Upper lobe of left lung (tissue), 6 donors: ENCODE measurements around the gene TSPAN1. TPM values are rescaled to one million over a fixed set of nuclear protein-coding genes. Genes with fewer than 3 reads are reported as not detected.
A peak's percentile ranks its signal among the peaks of the same experiment; 100 is the strongest.

Experiments used
- ATAC-seq, 2 donors: fragments of 200-7000 bp; cut with Tn5 transposase; one replicate each; pipeline ENCODE4 v1.9.1; 2022; ENCODE audit warnings: mild to moderate bottlenecking in 2 of 2, moderate library complexity in 2 of 2; ENCODE audit not compliant: low FRiP score in 2 of 2
- DNase-seq, 2 donors: peaks; one replicate each; pipeline ENCODE4 v3.0.0-alpha.2; 2019 to 2020
- H3K27ac ChIP-seq, 4 donors: fragments of 200-600 bp; sonication (generic); one replicate each; pipeline ENCODE4 v1.5.1; 2016 to 2019
- H3K27me3 ChIP-seq, 4 donors: fragments of 200-600 bp; sonication (generic); one replicate each; pipeline ENCODE4 v1.5.1; 2017 to 2019
- H3K36me3 ChIP-seq, 4 donors: fragments of 200-600 bp; sonication (generic); one replicate each; pipeline ENCODE4 v1.5.1; 2016 to 2019
- H3K4me1 ChIP-seq, 4 donors: fragments of 200-600 bp; sonication (generic); one replicate each; pipeline ENCODE4 v1.5.1; 2018 to 2019
- H3K4me3 ChIP-seq, 4 donors: fragments of 200-600 bp; sonication (generic); one replicate each; pipeline ENCODE4 v1.5.1; 2017 to 2019; ENCODE audit warnings: mild to moderate bottlenecking in 2 of 4, moderate library complexity in 1 of 4
- H3K9me3 ChIP-seq, 4 donors: fragments of 200-600 bp; sonication (generic); one replicate each; pipeline ENCODE4 v1.5.1; 2018 to 2019
- CTCF ChIP-seq, 6 experiments: fragments of 450-650 bp in 4 of 6; fragments of 200-600 bp in 2 of 6; sonication (generic) in 2 of 6; IDR thresholded peaks; one replicate each; pipeline ENCODE4 v1.5.1; 2016 to 2019; ENCODE audit warnings: antibody characterized with exemption in 6 of 6
- EP300 ChIP-seq, 4 donors: sonication (generic); formaldehyde crosslinking; IDR thresholded peaks; one replicate each; pipeline ENCODE4 v1.5.1; 2017; ENCODE audit warnings: antibody characterized with exemption in 4 of 4, control low read depth in 2 of 4
- POLR2A ChIP-seq, 4 donors: fragments of 450-650 bp; IDR thresholded peaks; one replicate each; pipeline ENCODE4 v1.5.1; 2016 to 2017; ENCODE audit warnings: antibody characterized with exemption in 4 of 4, mild to moderate bottlenecking in 2 of 4
- POLR2AphosphoS5 ChIP-seq, 2 donors: sonication (generic); formaldehyde crosslinking; IDR thresholded peaks; one replicate each; pipeline ENCODE4 v1.5.1; 2017; ENCODE audit warnings: antibody characterized with exemption in 2 of 2
- WGBS, 2 donors: methylation state at CpG; one replicate each; pipeline ENCODE4 v1.1.5; 2017 to 2018; 5-methylcytosine and 5-hydroxymethylcytosine counted together
- total RNA-seq, 6 donors: library from RNA; depleted of rRNA in 4 of 6; stranded (reverse); fragments of >200 nt in 4 of 6; gene quantifications; one replicate each; pipeline versions ENCODE4 v1.1.0 to v1.2.1, GENCODE V29; 2016 to 2021
- donor health status: DM: no; HTN: no; CAD: no; lungs with moderate emphysema.
- donor health status: DM: no; HTN: yes; CAD: no; lungs with severe emphysema.

The TSPAN1 gene
- total RNA-seq, 6 donors from 2014 or later: 12.2 to 109 (median 31.2) TPM

- DNase-seq (no peak), ATAC-seq (no peak)
- H3K36me3 ChIP-seq: no peaks in the 10 kb centered on the region
- TF ChIP-seq EP300 (IDR thresholded peaks at IDR 0.05): no peak
- TF ChIP-seq POLR2AphosphoS5 (IDR thresholded peaks at IDR 0.05): no peak
- TF ChIP-seq CTCF (IDR thresholded peaks at IDR 0.05): no peak
- TF ChIP-seq POLR2A (IDR thresholded peaks at IDR 0.05): no peak
- no peaks in the 10 kb centered on the region for H3K27me3 ChIP-seq
- H3K4me3 ChIP-seq: peak overlapping the region in 3 of 4 donors; percentile 54 to 75 (median 59)
- H3K9me3 ChIP-seq: no peaks in the 10 kb centered on the region
- peaks cover 17 to 29% (median 24%) of the 10 kb centered on the region in 4 donors for H3K4me1 ChIP-seq
- WGBS, 2 donors: 41 to 56% methylated on average over 3 of the region's 3 CpGs
- H3K27ac ChIP-seq: peak overlapping the region; percentile 92 to 95 (median 94)
Observed at GRCh38 chr1:46133781-46134350, 41.0 kb upstream of the TSPAN1 start.

GRCh38 chr1:46134660-46135331, 40.1 kb upstream of the TSPAN1 start:
- ATAC-seq (no peak), DNase-seq (peak in 1 of 2 donors; percentile 34)
- WGBS, 2 donors: 48 to 61% methylated on average over 2 to 3 of the region's 3 CpGs
- no peaks in the 10 kb centered on the region for H3K9me3 ChIP-seq
- no peak overlapping the region for H3K4me3 ChIP-seq
- H3K4me1 ChIP-seq: peaks cover 17 to 29% (median 24%) of the 10 kb centered on the region in 4 donors
- no peaks in the 10 kb centered on the region for H3K27me3 ChIP-seq
- H3K27ac ChIP-seq: peak overlapping the region; percentile 44 to 95 (median 94)
- H3K36me3 ChIP-seq: no peaks in the 10 kb centered on the region
- no peak for TF ChIP-seq CTCF (IDR thresholded peaks at IDR 0.05)
- TF ChIP-seq POLR2A (IDR thresholded peaks at IDR 0.05): no peak
- peak in 1 of 2 donors; percentile 5 for TF ChIP-seq POLR2AphosphoS5 (IDR thresholded peaks at IDR 0.05)
- TF ChIP-seq EP300 (IDR thresholded peaks at IDR 0.05): peak in 1 of 4 donors; percentile 27

DNA sequence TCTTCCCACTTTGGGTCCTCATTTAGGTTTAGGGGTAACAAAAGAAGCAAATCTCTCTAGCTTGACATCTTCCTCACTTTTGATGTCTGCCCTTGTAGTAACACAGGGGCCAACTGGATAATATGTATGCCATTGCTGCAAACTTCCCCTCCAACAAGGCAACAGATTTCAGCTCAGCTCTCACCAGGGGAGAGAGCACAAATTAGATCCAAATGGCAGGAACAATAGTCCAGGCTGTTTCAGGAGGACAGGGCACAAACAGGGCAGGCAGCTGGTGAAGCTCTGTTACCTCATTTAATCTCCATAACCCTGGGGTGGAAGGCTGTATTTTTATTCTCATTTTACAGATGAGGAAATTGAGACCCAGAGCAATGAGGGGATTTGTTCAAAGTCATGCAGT, 38.2 kb upstream of the TSPAN1 start:
- DNase-seq (no peak), ATAC-seq (no peak)
- Histone ChIP-seq H3K27ac (no peak overlapping the region), H3K4me1 (peaks cover 14 to 29% (median 24%) of the 10 kb centered on the region in 4 donors), H3K27me3 (no peaks in the 10 kb centered on the region), H3K9me3 (no peaks in the 10 kb centered on the region), H3K4me3 (no peak overlapping the region), H3K36me3 (no peaks in the 10 kb centered on the region)
- TF ChIP-seq CTCF (IDR thresholded peaks at IDR 0.05) (no peak), POLR2A (IDR thresholded peaks at IDR 0.05) (no peak), POLR2AphosphoS5 (IDR thresholded peaks at IDR 0.05) (no peak), EP300 (IDR thresholded peaks at IDR 0.05) (no peak)

- no peaks in the 10 kb centered on the region for H3K36me3 ChIP-seq
- no peak overlapping the region for H3K27ac ChIP-seq
- no peaks in the 10 kb centered on the region for H3K27me3 ChIP-seq
- peak overlapping the region in 1 of 4 donors; percentile 9 for H3K4me3 ChIP-seq
- ATAC-seq (no peak), DNase-seq (no peak)
- H3K4me1 ChIP-seq: peaks cover 11 to 25% (median 23%) of the 10 kb centered on the region in 4 donors
- TF ChIP-seq POLR2AphosphoS5 (IDR thresholded peaks at IDR 0.05): no peak
- TF ChIP-seq CTCF (IDR thresholded peaks at IDR 0.05): no peak
- no peak for TF ChIP-seq POLR2A (IDR thresholded peaks at IDR 0.05)
- no peak for TF ChIP-seq EP300 (IDR thresholded peaks at IDR 0.05)
- 65 to 66% methylated on average over 3 of the region's 3 CpGs for WGBS, 2 donors
- H3K9me3 ChIP-seq: no peaks in the 10 kb centered on the region
Observed at GRCh38 chr1:46137916-46138315, 37.0 kb upstream of the TSPAN1 start.
